CD8-positive, alpha-beta memory T cell (primary cell): ENCODE data around the gene GSG1L2. TPM values are rescaled to one million over a fixed set of nuclear protein-coding genes. Genes with fewer than 3 reads are reported as not detected.

Source experiments
- CTCF ChIA-PET: fragments of 350-600 bp; sonication (Branson Sonifier 250); formaldehyde crosslinking; loops from one replicate; lab custom pipeline; 2021; ENCODE audit warnings: antibody characterized with exemption; lab: Charles Lee
- POLR2A ChIA-PET: fragments of 350-600 bp; sonication (Branson Sonifier 250); formaldehyde crosslinking; loops from one replicate; lab custom pipeline; 2021; ENCODE audit warnings: antibody characterized with exemption; lab: Charles Lee
- DNase-seq, 5 donors: peaks; one replicate each; pipeline versions ENCODE4 v3.0.0 to v3.0.0-alpha.2; 2020 to 2022; ENCODE audit warnings: mixed read lengths in 1 of 5
- H3K27ac ChIP-seq: one replicate; pipeline ENCODE4 v1.7.0; 2013; ENCODE audit warnings: low read depth, mild to moderate bottlenecking, low read length, moderate library complexity
- H3K27me3 ChIP-seq: 2 replicates; pipeline ENCODE4 v1.7.0; 2013; ENCODE audit warnings: low read length, mild to moderate bottlenecking; ENCODE audit not compliant: insufficient read depth, poor library complexity, severe bottlenecking
- H3K36me3 ChIP-seq: 2 replicates; pipeline ENCODE4 v1.7.0; 2013; ENCODE audit warnings: mild to moderate bottlenecking, low read length, moderate library complexity; ENCODE audit not compliant: insufficient read depth
- H3K4me1 ChIP-seq: 2 replicates; pipeline ENCODE4 v1.7.0; 2013; ENCODE audit warnings: mild to moderate bottlenecking, low read length, moderate library complexity; ENCODE audit not compliant: insufficient read depth
- H3K4me3 ChIP-seq: 2 replicates; pipeline ENCODE4 v1.7.0; 2013; ENCODE audit warnings: mild to moderate bottlenecking, low read length
- H3K9me3 ChIP-seq: 2 replicates; pipeline ENCODE4 v1.7.0; 2013; ENCODE audit warnings: mild to moderate bottlenecking, low read length
- H3K27ac Mint-ChIP-seq, 8 donors: one replicate each; pipeline ENCODE4 v1.8.0; 2020 to 2021; ENCODE audit warnings: mixed read lengths in 8 of 8, mild to moderate bottlenecking in 6 of 8, inconsistent platforms in 3 of 8, moderate library complexity in 3 of 8
- H3K27me3 Mint-ChIP-seq, 2 donors: one replicate each; pipeline ENCODE4 v1.8.0; 2020 to 2021; ENCODE audit warnings: mixed read lengths in 2 of 2, mild to moderate bottlenecking in 1 of 2, moderate library complexity in 1 of 2
- H3K36me3 Mint-ChIP-seq, 3 donors: one replicate each; pipeline ENCODE4 v1.8.0; 2020 to 2021; ENCODE audit warnings: mixed read lengths in 3 of 3, inconsistent platforms in 1 of 3, mild to moderate bottlenecking in 1 of 3
- H3K4me1 Mint-ChIP-seq, 3 donors: one replicate each; pipeline ENCODE4 v1.8.0; 2020 to 2021; ENCODE audit warnings: mixed read lengths in 3 of 3, inconsistent platforms in 1 of 3, mild to moderate bottlenecking in 1 of 3
- H3K4me3 Mint-ChIP-seq, 7 donors: one replicate each; pipeline ENCODE4 v1.8.0; 2020 to 2021; ENCODE audit warnings: mixed read lengths in 7 of 7, mild to moderate bottlenecking in 6 of 7, moderate library complexity in 4 of 7, inconsistent platforms in 2 of 7
- H3K9me3 Mint-ChIP-seq, 5 donors: one replicate each; pipeline ENCODE4 v1.8.0; 2020 to 2022; ENCODE audit warnings: mixed read lengths in 5 of 5, mild to moderate bottlenecking in 3 of 5, moderate library complexity in 2 of 5, inconsistent platforms in 1 of 5
- polyA plus RNA-seq: library from polyadenylated mRNA; unstranded; fragments of 300-500 nt; fragmentation: Illumina TruSeq; gene quantifications from one replicate; pipeline ENCODE4 v1.2.3, GENCODE V29; 2021
- total RNA-seq, 2 experiments: library from RNA; stranded (reverse); gene quantifications; one replicate each; pipeline ENCODE4 v1.2.3, GENCODE V29; 2021

GSG1L2 gene
- total and polyA plus RNA-seq, 3 experiments from 2014 or later = not detected

GRCh38 chr17:9854255-9854654 lies 32.4 kb upstream of the GSG1L2 start:
- Mint-ChIP-seq H3K27ac (no peak overlapping the region), H3K27me3 (peaks cover 4 to 13% of the 10 kb centered on the region in 2 donors), H3K4me1 (no peaks in the 10 kb centered on the region), H3K9me3 (peaks cover 2 to 14% (median 5%) of the 10 kb centered on the region in 5 donors), H3K4me3 (no peak overlapping the region), H3K36me3 (no peaks in the 10 kb centered on the region)
- CTCF ChIA-PET = no interaction called here
- H3K36me3 ChIP-seq = no peaks in the 10 kb centered on the region
- H3K4me3 ChIP-seq = no peak overlapping the region
- no peak overlapping the region for H3K27ac ChIP-seq
- no peaks in the 10 kb centered on the region for H3K27me3 ChIP-seq
- no peaks in the 10 kb centered on the region for H3K4me1 ChIP-seq
- no peaks in the 10 kb centered on the region for H3K9me3 ChIP-seq
- no peak for DNase-seq
- POLR2A ChIA-PET = no interaction called here

GRCh38 chr17:9850151-9850550 lies 28.3 kb upstream of the GSG1L2 start:
- Histone ChIP-seq H3K36me3 (no peaks in the 10 kb centered on the region), H3K4me1 (no peaks in the 10 kb centered on the region), H3K27me3 (no peaks in the 10 kb centered on the region), H3K4me3 (no peak overlapping the region), H3K27ac (no peak overlapping the region), H3K9me3 (no peaks in the 10 kb centered on the region)
- ChIA-PET POLR2A (no interaction called here), CTCF (no interaction called here)
- no peaks in the 10 kb centered on the region for H3K4me1 Mint-ChIP-seq
- H3K27me3 Mint-ChIP-seq = peaks cover 2 to 13% of the 10 kb centered on the region in 2 donors
- H3K27ac Mint-ChIP-seq = no peak overlapping the region
- no peak for DNase-seq
- H3K4me3 Mint-ChIP-seq = no peak overlapping the region
- H3K9me3 Mint-ChIP-seq = peaks cover 0 to 2% (median 0%) of the 10 kb centered on the region in 5 donors
- H3K36me3 Mint-ChIP-seq = no peaks in the 10 kb centered on the region

- Histone ChIP-seq H3K9me3 (no peaks in the 10 kb centered on the region), H3K4me3 (no peak overlapping the region), H3K27ac (no peak overlapping the region), H3K27me3 (no peaks in the 10 kb centered on the region), H3K36me3 (no peaks in the 10 kb centered on the region), H3K4me1 (no peaks in the 10 kb centered on the region)
- no peak overlapping the region for H3K27ac Mint-ChIP-seq
- CTCF ChIA-PET = no interaction called here
- no peak overlapping the region for H3K4me3 Mint-ChIP-seq
- H3K36me3 Mint-ChIP-seq = no peaks in the 10 kb centered on the region
- no peaks in the 10 kb centered on the region for H3K4me1 Mint-ChIP-seq
- H3K27me3 Mint-ChIP-seq = peaks cover 8 to 17% of the 10 kb centered on the region in 2 donors
- POLR2A ChIA-PET = no interaction called here
- H3K9me3 Mint-ChIP-seq = no peaks in the 10 kb centered on the region
- no peak for DNase-seq
Measured at GRCh38 chr17:9845306-9845705, 23.4 kb upstream of the GSG1L2 start.

- no peak overlapping the region for H3K27ac Mint-ChIP-seq
- Histone ChIP-seq H3K36me3 (no peaks in the 10 kb centered on the region), H3K27me3 (no peaks in the 10 kb centered on the region), H3K27ac (no peak overlapping the region), H3K4me3 (no peak overlapping the region), H3K9me3 (no peaks in the 10 kb centered on the region), H3K4me1 (no peaks in the 10 kb centered on the region)
- no peaks in the 10 kb centered on the region for H3K4me1 Mint-ChIP-seq
- H3K36me3 Mint-ChIP-seq = no peaks in the 10 kb centered on the region
- POLR2A ChIA-PET = no interaction called here
- CTCF ChIA-PET = no interaction called here
- no peak overlapping the region for H3K4me3 Mint-ChIP-seq
- no peak for DNase-seq
- no peaks in the 10 kb centered on the region for H3K9me3 Mint-ChIP-seq
- peaks cover 15 to 19% of the 10 kb centered on the region in 2 donors for H3K27me3 Mint-ChIP-seq
Measured at GRCh38 chr17:9844153-9844552, 22.3 kb upstream of the GSG1L2 start.

- DNase-seq = no peak
- no peaks in the 10 kb centered on the region for H3K36me3 ChIP-seq
- H3K36me3 Mint-ChIP-seq = no peaks in the 10 kb centered on the region
- no peak overlapping the region for H3K4me3 Mint-ChIP-seq
- no peaks in the 10 kb centered on the region for H3K9me3 ChIP-seq
- ChIA-PET CTCF (no interaction called here), POLR2A (no interaction called here)
- H3K27ac Mint-ChIP-seq = no peak overlapping the region
- no peak overlapping the region for H3K27ac ChIP-seq
- H3K27me3 ChIP-seq = no peaks in the 10 kb centered on the region
- H3K9me3 Mint-ChIP-seq = no peaks in the 10 kb centered on the region
- no peak overlapping the region for H3K4me3 ChIP-seq
- no peaks in the 10 kb centered on the region for H3K4me1 ChIP-seq
- H3K27me3 Mint-ChIP-seq = peaks cover 18 to 27% of the 10 kb centered on the region in 2 donors
- H3K4me1 Mint-ChIP-seq = no peaks in the 10 kb centered on the region
Measured at GRCh38 chr17:9843152-9844010, 21.5 kb upstream of the GSG1L2 start.

- H3K27me3 ChIP-seq = no peaks in the 10 kb centered on the region
- ChIA-PET CTCF (no interaction called here), POLR2A (no interaction called here)
- H3K4me1 Mint-ChIP-seq = no peaks in the 10 kb centered on the region
- DNase-seq = no peak
- H3K27me3 Mint-ChIP-seq = peaks cover 19 to 29% of the 10 kb centered on the region in 2 donors
- no peak overlapping the region for H3K27ac Mint-ChIP-seq
- H3K9me3 Mint-ChIP-seq = no peaks in the 10 kb centered on the region
- no peak overlapping the region for H3K4me3 Mint-ChIP-seq
- no peak overlapping the region for H3K4me3 ChIP-seq
- no peaks in the 10 kb centered on the region for H3K36me3 ChIP-seq
- H3K27ac ChIP-seq = no peak overlapping the region
- no peaks in the 10 kb centered on the region for H3K9me3 ChIP-seq
- no peaks in the 10 kb centered on the region for H3K4me1 ChIP-seq
- H3K36me3 Mint-ChIP-seq = no peaks in the 10 kb centered on the region
Measured at GRCh38 chr17:9842057-9842758, 20.3 kb upstream of the GSG1L2 start.

GRCh38 chr17:9839433-9839832 lies 17.6 kb upstream of the GSG1L2 start:
- H3K36me3 ChIP-seq = no peaks in the 10 kb centered on the region
- DNase-seq = no peak
- Mint-ChIP-seq H3K4me1 (no peaks in the 10 kb centered on the region), H3K36me3 (no peaks in the 10 kb centered on the region), H3K9me3 (no peaks in the 10 kb centered on the region), H3K27ac (no peak overlapping the region), H3K4me3 (no peak overlapping the region), H3K27me3 (peaks cover 20 to 30% of the 10 kb centered on the region in 2 donors)
- H3K4me3 ChIP-seq = no peak overlapping the region
- POLR2A ChIA-PET = no interaction called here
- H3K4me1 ChIP-seq = no peaks in the 10 kb centered on the region
- no peaks in the 10 kb centered on the region for H3K9me3 ChIP-seq
- H3K27me3 ChIP-seq = no peaks in the 10 kb centered on the region
- no peak overlapping the region for H3K27ac ChIP-seq
- CTCF ChIA-PET = no interaction called here
